Loucy (cell line): Measurements from ENCODE around the gene NECTIN2.

Experiments used
- H2AFZ ChIP-seq: fragments of 200-600 bp; sonication (generic); 2 replicates; pipeline ENCODE4 v1.6.0; 2016; ENCODE audit warnings: antibody characterized with exemption, mild to moderate bottlenecking, low read length, moderate library complexity
- H3F3A ChIP-seq: fragments of 200-600 bp; 2 replicates; pipeline ENCODE4 v1.6.0; 2016; ENCODE audit warnings: antibody characterized with exemption, low read depth, mild to moderate bottlenecking
- H3K27me3 ChIP-seq: fragments of 200-600 bp; sonication (generic); 2 replicates; pipeline ENCODE4 v1.6.1; 2014; ENCODE audit warnings: low read length, mild to moderate bottlenecking; ENCODE audit not compliant: insufficient read depth, poor library complexity, severe bottlenecking
- H3K36me3 ChIP-seq: fragments of 200-600 bp; sonication (generic); 2 replicates; pipeline ENCODE4 v1.6.1; 2016; ENCODE audit warnings: low read length; ENCODE audit not compliant: insufficient read depth
- H3K4me1 ChIP-seq: fragments of 200-600 bp; sonication (generic); 2 replicates; pipeline ENCODE4 v1.5.1; 2014; ENCODE audit warnings: low read length, mild to moderate bottlenecking; ENCODE audit not compliant: insufficient read depth, poor library complexity, severe bottlenecking
- H3K4me2 ChIP-seq: fragments of 200-600 bp; sonication (generic); 2 replicates; pipeline ENCODE4 v1.6.0; 2014; ENCODE audit warnings: antibody characterized with exemption, low read length, low read depth, mild to moderate bottlenecking; ENCODE audit not compliant: poor library complexity, severe bottlenecking
- H3K4me3 ChIP-seq: fragments of 200-600 bp; sonication (generic); 2 replicates; pipeline ENCODE4 v1.5.1; 2014; ENCODE audit warnings: low read length, mild to moderate bottlenecking, mixed read lengths; ENCODE audit not compliant: poor library complexity, severe bottlenecking
- H3K79me2 ChIP-seq: fragments of 200-600 bp; sonication (generic); 2 replicates; pipeline ENCODE4 v1.6.1; 2014; ENCODE audit warnings: low read length; ENCODE audit not compliant: insufficient read depth
- H3K9ac ChIP-seq: fragments of 200-600 bp; sonication (generic); 2 replicates; pipeline ENCODE4 v1.6.0; 2014; ENCODE audit warnings: mild to moderate bottlenecking, low read depth, low read length, moderate library complexity; ENCODE audit not compliant: poor library complexity, severe bottlenecking
- H3K9me2 ChIP-seq: fragments of 200-600 bp; sonication (generic); replicated peaks from 2 replicates; pipeline ENCODE4 v1.6.1; 2016; ENCODE audit warnings: low read depth, low read length, mixed read lengths
- H3K9me3 ChIP-seq: fragments of 200-600 bp; sonication (generic); 2 replicates; pipeline ENCODE4 v1.6.1; 2014; ENCODE audit warnings: mild to moderate bottlenecking, antibody characterized with exemption, low read length, low read depth; ENCODE audit not compliant: insufficient read depth
- H4K20me1 ChIP-seq: fragments of 200-600 bp; sonication (generic); 2 replicates; pipeline ENCODE4 v1.6.0; 2014; ENCODE audit warnings: antibody characterized with exemption, low read length, mild to moderate bottlenecking; ENCODE audit not compliant: insufficient read depth, poor library complexity, severe bottlenecking
- CTCF ChIP-seq: fragments of 200-600 bp; sonication (generic); conservative IDR thresholded peaks from 2 replicates; pipeline ENCODE4 v1.5.1; 2014; ENCODE audit warnings: mild to moderate bottlenecking, antibody characterized with exemption, low read length
- EZH2phosphoT487 ChIP-seq: fragments of 200-600 bp; IDR thresholded peaks from 2 replicates; pipeline ENCODE4 v1.6.1; 2018; ENCODE audit warnings: antibody characterized with exemption, mild to moderate bottlenecking, moderate library complexity, borderline replicate concordance

NECTIN2 gene

DNA sequence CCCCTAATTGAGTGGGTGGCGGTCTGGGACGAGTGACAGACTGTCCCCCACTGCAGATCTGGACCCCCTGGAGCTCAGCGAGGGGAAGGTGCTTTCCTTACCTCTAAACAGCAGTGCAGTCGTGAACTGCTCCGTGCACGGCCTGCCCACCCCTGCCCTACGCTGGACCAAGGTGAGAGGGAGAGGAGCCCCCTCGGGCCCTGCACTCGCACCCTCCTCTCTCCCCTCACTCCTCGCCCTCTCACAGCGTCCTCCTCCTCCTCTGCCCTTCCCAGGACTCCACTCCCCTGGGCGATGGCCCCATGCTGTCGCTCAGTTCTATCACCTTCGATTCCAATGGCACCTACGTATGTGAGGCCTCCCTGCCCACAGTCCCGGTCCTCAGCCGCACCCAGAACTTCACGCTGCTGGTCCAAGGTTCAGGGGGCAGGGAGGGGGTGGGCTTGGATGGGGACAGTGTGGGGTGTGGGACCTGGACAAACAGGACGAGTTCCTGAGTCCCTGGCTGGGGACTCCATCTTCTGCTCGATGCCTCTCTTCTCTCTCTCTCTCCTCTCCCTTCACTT lies 27.5 kb upstream of the NECTIN2 start:
- H3K79me2 ChIP-seq = no peaks in the 10 kb centered on the region
- no peaks in the 10 kb centered on the region for H3K9me2 ChIP-seq
- H3K4me3 ChIP-seq = no peak overlapping the region
- H3K9me3 ChIP-seq = no peaks in the 10 kb centered on the region
- no peaks in the 10 kb centered on the region for H3F3A ChIP-seq
- no peak overlapping the region for H3K9ac ChIP-seq
- H3K36me3 ChIP-seq = no peaks in the 10 kb centered on the region
- H3K4me1 ChIP-seq = no peaks in the 10 kb centered on the region
- H3K4me2 ChIP-seq = no peak overlapping the region
- no peaks in the 10 kb centered on the region for H4K20me1 ChIP-seq
- TF ChIP-seq CTCF (no peak), EZH2phosphoT487 (no peak)
- no peaks in the 10 kb centered on the region for H3K27me3 ChIP-seq
- H2AFZ ChIP-seq = no peak overlapping the region

- TF ChIP-seq CTCF = no peak
- TF ChIP-seq EZH2phosphoT487 = no peak
- H3F3A ChIP-seq = no peaks in the 10 kb centered on the region
- no peak overlapping the region for H2AFZ ChIP-seq
- H3K27me3 ChIP-seq = no peaks in the 10 kb centered on the region
- no peaks in the 10 kb centered on the region for H3K36me3 ChIP-seq
- H3K79me2 ChIP-seq = no peaks in the 10 kb centered on the region
- H3K4me1 ChIP-seq = no peaks in the 10 kb centered on the region
- H3K9me2 ChIP-seq = no peaks in the 10 kb centered on the region
- H3K4me3 ChIP-seq = no peak overlapping the region
- no peak overlapping the region for H3K9ac ChIP-seq
- H3K4me2 ChIP-seq = no peak overlapping the region
- no peaks in the 10 kb centered on the region for H4K20me1 ChIP-seq
- H3K9me3 ChIP-seq = no peaks in the 10 kb centered on the region
Observed at GRCh38 chr19:44819246-44819832, 26.8 kb upstream of the NECTIN2 start.

DNA sequence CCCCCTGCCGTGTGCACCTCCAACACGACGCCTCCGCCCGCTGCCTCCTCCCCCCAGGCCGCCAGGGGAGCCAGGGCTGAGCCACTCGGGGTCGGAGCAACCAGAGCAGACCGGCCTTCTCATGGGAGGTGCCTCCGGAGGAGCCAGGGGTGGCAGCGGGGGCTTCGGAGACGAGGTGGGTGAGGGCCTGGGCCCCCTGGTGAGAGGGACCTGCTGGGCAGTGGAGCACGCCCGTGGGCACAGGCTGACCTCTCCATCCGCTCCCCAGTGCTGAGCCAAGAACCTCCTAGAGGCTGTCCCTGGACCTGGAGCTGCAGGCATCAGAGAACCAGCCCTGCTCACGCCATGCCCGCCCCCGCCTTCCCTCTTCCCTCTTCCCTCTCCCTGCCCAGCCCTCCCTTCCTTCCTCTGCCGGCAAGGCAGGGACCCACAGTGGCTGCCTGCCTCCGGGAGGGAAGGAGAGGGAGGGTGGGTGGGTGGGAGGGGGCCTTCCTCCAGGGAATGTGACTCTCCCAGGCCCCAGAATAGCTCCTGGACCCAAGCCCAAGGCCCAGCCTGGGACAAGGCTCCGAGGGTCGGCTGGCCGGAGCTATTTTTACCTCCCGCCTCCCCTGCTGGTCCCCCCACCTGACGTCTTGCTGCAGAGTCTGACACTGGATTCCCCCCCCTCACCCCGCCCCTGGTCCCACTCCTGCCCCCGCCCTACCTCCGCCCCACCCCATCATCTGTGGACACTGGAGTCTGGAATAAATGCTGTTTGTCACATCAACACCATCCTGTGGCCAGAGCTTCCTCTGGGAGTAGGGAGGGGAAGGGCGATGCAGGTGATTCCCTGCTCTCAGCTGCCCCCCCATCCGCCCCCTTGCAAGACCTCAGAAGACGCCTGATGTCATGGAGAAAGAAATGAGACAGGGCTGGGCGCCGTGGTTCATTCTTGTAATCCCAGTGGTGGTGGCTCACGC lies 25.2 kb upstream of the NECTIN2 start:
- Histone ChIP-seq H3K36me3 (no peaks in the 10 kb centered on the region), H3K9me3 (no peaks in the 10 kb centered on the region), H3K4me3 (no peak overlapping the region), H3F3A (no peaks in the 10 kb centered on the region), H4K20me1 (no peaks in the 10 kb centered on the region), H3K4me2 (no peak overlapping the region), H3K79me2 (no peaks in the 10 kb centered on the region), H3K9me2 (no peaks in the 10 kb centered on the region), H3K27me3 (no peaks in the 10 kb centered on the region), H2AFZ (no peak overlapping the region), H3K9ac (no peak overlapping the region), H3K4me1 (no peaks in the 10 kb centered on the region)
- no peak for TF ChIP-seq EZH2phosphoT487
- no peak for TF ChIP-seq CTCF
